HS-5 (cell line): ENCODE measurements around the gene DRAXIN.

Experiments used
- DNase-seq: peaks from one replicate; pipeline ENCODE4 v3.0.0-alpha.2; 2012; ENCODE audit warnings: low read depth

The DRAXIN gene

GRCh38 chr1:11712285-11712684, 20.8 kb downstream of the DRAXIN start:
- no peak for DNase-seq

GRCh38 chr1:11713095-11713494, 21.6 kb downstream of the DRAXIN start:
- DNase-seq = no peak

DNA sequence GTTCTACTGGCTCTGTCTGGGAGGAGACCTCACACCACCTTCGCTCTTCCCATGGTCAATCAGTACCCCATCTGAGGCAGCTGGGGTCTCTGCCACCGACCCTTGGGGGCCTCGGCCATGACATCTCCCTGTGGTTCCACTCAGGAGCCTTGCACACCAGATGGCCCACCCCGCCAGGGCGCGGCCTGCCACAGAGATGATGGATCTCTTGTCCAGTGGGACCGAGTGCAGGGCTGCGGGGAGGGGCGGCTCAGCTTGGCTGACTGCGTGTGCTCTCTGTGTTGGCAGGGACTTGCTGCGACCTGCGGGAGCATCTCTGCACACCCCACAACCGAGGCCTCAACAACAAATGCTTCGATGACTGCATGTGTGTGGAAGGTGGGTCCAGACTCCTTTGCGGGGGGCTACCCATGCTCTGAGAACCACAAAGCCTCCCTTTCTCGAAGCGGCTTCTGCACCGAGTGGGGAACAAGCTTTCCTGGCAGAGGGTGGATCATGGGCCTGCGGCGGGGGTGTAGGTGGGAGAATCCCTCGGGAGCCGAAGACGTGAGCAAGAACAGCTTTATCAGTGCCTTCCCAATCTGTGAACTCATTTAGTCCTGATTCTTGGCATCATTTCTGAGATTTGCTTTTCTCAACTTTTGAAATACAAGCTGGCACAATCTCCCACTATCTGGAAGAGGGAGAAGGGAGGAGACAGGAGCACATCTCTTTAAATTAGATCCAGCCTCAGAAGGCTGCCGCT, 23.5 kb downstream of the DRAXIN start:
- no peak for DNase-seq

GRCh38 chr1:11719313-11720032, 28.0 kb downstream of the DRAXIN start:
- DNase-seq = no peak

DNA sequence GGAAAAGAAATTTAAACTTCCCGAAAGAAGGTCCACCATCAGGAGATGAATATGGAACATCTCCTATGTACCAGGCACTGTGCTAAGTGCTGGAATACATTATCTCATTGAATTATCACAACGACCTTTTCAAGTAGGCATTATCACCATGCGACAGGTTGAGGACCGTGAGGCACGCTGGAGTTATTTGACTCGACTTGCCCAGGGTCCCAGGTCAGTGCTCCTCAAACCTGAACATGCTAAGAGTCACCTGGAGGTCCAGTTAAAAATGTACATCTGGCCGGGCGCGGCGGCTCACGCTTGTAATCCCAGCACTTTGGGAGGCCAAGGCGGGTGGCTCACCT, 28.5 kb downstream of the DRAXIN start:
- no peak for DNase-seq

- no peak for DNase-seq
These were observed 29.0 kb downstream of the DRAXIN start for GRCh38 chr1:11720525-11720924.

- DNase-seq = no peak
These were observed 29.8 kb downstream of the DRAXIN start for GRCh38 chr1:11721311-11721710.

GRCh38 chr1:11722538-11722937, 31.0 kb downstream of the DRAXIN start:
- DNase-seq = no peak

- DNase-seq = no peak
These were observed 34.1 kb downstream of the DRAXIN start for GRCh38 chr1:11725616-11726015.

- no peak for DNase-seq
These were observed 35.6 kb downstream of the DRAXIN start for GRCh38 chr1:11727119-11727518.

GRCh38 chr1:11728126-11728806, 36.8 kb downstream of the DRAXIN start:
- DNase-seq = no peak

- DNase-seq = no peak
These were observed 37.6 kb downstream of the DRAXIN start for GRCh38 chr1:11729155-11729497.

DNA sequence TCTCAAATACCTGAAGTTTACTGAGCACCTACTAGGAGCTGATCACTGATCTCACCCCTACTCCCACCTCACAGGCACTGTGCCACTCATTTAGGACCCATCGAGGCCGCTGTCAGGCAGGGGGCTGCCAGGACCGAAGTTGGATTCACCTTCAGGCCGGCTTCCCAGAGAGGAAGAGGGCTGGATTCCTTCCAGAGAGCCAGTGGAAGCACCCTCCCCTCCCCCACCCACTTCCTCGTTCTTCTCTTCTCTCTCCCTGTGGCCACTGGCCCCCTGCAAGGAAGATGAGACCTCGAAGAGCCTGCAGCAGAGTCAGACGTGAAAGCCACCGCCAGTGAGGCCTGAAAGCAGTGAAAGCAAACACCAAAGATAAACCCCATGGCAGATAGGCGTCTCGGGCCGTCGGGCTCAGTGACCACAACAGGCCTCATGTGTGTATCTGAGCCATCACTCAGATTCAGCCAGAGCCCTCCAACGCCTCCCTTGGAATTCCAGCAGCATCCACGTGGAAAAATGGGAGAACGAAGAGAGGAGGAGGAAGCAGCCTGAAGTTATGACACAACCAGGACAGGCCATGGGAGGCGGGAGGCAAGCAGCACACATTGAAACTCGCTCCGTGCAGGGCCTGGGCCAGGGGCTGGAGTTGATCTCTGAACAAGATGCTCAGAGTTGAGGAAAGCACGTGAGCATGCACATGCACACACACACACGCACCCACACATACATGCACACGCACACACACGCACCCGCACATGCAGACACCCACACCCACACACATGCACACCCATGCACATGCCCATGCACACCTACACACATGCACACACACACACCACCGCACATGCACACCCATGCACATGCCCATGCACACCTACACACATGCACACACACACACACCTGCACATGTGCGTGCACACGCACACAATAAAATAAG, 38.3 kb downstream of the DRAXIN start:
- DNase-seq = no peak

DNA sequence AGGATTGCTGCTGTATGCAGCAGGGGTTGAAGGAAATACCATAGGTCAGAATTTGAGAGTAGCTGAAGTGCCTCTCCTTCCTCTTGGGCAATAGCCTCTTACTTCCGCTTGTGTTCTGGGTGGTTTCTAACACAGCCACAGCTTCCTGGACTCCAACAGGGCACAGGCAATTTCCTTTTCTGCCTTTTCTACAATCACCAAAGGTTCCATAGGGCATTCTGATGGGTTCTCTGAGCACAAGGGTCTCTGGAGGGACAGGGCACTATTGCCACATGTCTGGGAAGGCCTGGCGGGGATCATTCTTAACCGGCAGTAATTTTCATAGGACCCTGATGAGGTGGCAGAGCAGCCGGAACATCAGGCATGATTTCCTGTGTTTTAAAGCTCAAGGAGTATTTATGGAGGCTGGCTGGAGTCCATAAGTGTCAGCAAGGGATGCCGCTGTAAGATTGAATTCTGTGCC, 39.0 kb downstream of the DRAXIN start:
- no peak for DNase-seq

DNA sequence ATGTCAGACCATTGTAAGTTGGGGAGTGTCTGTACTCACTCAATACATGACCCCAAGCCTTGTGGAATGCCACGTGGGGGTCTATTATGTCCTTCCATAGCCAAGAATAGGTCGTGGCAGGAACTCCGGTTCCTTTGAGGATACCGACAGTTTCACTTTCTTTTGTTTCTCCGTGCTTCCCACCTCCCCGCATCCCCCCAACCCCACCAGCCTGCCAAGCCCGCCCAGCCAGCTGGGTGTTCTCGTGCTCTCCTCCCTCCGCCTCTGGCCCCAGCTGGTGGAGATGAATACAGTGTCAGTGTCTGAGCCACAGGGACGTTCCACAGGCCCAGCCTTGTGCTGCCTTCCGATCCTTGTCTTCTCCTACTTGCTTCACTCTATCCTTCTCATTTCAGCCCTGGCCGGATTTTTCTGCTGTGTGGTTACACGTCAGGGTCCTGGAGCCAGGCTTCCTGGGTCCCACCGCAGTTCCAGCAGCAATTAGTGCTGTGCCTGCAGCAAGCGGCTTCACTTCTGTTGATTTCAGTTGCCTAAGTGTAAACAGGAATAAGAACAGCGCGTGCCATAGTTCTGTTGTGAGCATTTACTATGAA, 40.3 kb downstream of the DRAXIN start:
- no peak for DNase-seq

DNA sequence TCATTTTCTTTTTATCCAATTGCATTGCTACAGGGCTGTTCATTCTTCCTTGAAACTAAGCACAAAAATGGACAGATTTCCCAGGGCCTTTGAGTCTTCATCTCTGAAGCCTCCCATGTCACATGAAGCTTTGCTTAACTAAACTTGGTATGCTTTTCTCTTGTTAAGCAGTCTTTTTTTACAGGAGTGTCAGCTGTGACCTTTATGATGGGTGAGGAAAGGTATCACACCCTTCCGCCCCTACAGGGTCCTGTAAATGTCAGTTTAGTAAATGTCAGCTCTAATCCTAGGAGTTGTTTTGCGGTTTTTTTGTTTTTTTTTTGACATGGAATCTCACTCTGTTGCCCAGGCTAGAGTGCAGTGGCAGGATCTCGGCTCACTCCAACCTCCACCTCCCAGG, 41.8 kb downstream of the DRAXIN start:
- DNase-seq = no peak

GRCh38 chr1:11735531-11735853, 44.0 kb downstream of the DRAXIN start:
- no peak for DNase-seq

DNA sequence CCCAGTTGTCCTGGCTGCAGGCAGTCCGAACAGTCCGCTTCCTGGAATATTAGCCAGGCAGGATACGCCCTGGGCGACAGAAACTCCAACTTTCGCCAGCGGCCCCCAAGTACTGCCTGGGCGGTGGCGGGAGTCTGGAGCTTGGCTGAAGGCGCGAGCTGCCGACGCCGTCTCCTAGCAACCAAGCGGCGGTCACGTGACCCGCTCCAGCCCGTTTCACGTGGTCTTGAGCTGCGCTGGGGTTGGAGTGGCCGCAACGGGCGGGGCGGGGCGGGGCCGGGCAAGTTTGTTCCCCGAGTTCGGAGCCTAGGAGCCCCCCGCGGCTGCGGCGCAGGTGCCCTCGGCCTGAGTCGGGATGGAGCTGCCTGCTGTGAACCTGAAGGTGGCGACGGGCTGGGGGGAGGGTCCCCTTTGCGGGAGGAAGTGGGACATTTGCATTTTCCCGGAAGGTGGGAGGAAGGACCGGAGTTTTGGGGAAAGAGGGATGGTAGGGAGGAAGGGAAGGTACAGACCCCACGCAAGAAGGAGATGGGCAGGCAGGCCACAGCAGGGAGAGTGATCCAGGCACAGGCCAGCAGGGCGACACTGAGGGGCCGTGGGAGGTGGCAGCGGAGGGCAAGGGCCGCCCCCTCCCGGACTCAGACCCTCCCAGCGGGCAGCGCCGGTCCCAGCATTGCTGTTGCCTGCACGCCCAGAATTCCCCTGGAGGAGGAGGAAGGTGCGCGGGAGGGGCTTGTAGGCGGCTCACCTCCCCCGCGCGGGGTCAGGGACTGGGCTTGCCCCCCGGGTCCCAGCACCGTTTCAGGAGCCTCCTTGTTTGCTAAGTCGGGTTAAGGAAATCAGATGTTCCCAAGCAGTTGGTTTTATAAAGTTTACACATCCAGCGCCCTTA, 44.6 kb downstream of the DRAXIN start, which contains the start of gene AGTRAP:
AGTRAP (plus strand) TSS at position 283 of the 892 bp plus-strand sequence; CDS start at position 356, 73 bp downstream.
- DNase-seq = peak; percentile 63

GRCh38 chr1:11736746-11737639, 45.5 kb downstream of the DRAXIN start:
- DNase-seq = peak; percentile 83

GRCh38 chr1:11738096-11738495, 46.6 kb downstream of the DRAXIN start:
- no peak for DNase-seq
